CD4-positive, alpha-beta T cell (primary cell): ENCODE data around the gene PIBF1. TPM values are rescaled to one million over a fixed set of nuclear protein-coding genes. Genes with fewer than 3 reads are reported as not detected.

ENCODE experiments used
- ATAC-seq: fragments of 200-7000 bp; cut with Tn5 transposase; one replicate; pipeline ENCODE4 v1.10.0; 2022; ENCODE audit warnings: mild to moderate bottlenecking; ENCODE audit not compliant: poor library complexity
- CTCF ChIA-PET: fragments of 350-600 bp; sonication (Branson Sonifier 250); formaldehyde crosslinking; loops from one replicate; lab custom pipeline; 2021; ENCODE audit warnings: antibody characterized with exemption, inconsistent platforms; lab: Charles Lee
- POLR2A ChIA-PET: fragments of 350-600 bp; sonication (Branson Sonifier 250); formaldehyde crosslinking; loops from one replicate; lab custom pipeline; 2021; ENCODE audit warnings: antibody characterized with exemption, inconsistent platforms; lab: Charles Lee
- DNase-seq, 14 experiments: peaks; one replicate each; pipeline ENCODE4 v3.0.0-alpha.2; 2013 to 2020; ENCODE audit warnings: mixed read lengths in 2 of 14
- H3K27ac ChIP-seq, 2 donors: one replicate each; pipeline versions ENCODE4 v1.5.1 to v1.7.0; 2013; ENCODE audit warnings: low read length in 2 of 2, low read depth in 1 of 2, mild to moderate bottlenecking in 1 of 2
- H3K27me3 ChIP-seq, 2 experiments: 1 replicate in 1 of 2; 2 replicates in 1 of 2; pipeline versions ENCODE4 v1.6.1 to v1.7.0; 2013; ENCODE audit warnings: low read length in 2 of 2, control low read depth in 1 of 2, mild to moderate bottlenecking in 1 of 2, moderate library complexity in 1 of 2; ENCODE audit not compliant: insufficient read depth in 2 of 2, control insufficient read depth in 1 of 2
- H3K36me3 ChIP-seq: one replicate; pipeline ENCODE4 v1.6.1; 2013; ENCODE audit warnings: low read length, control low read depth; ENCODE audit not compliant: insufficient read depth
- H3K4me1 ChIP-seq: one replicate; pipeline ENCODE4 v1.6.1; 2013; ENCODE audit warnings: low read length, control low read depth; ENCODE audit not compliant: insufficient read depth
- H3K4me3 ChIP-seq: one replicate; pipeline ENCODE4 v1.5.1; 2013; ENCODE audit warnings: mild to moderate bottlenecking, low read length, moderate library complexity
- H3K9me3 ChIP-seq, 2 experiments: 1 replicate in 1 of 2; 2 replicates in 1 of 2; pipeline versions ENCODE4 v1.6.1 to v1.7.0; 2013; ENCODE audit warnings: low read length in 2 of 2, mild to moderate bottlenecking in 2 of 2, control low read depth in 1 of 2, moderate library complexity in 1 of 2; ENCODE audit not compliant: control insufficient read depth in 1 of 2, insufficient read depth in 1 of 2
- H3K27ac Mint-ChIP-seq: one replicate; pipeline ENCODE4 v1.8.0; 2020; ENCODE audit warnings: mixed read lengths
- H3K27me3 Mint-ChIP-seq: one replicate; pipeline ENCODE4 v1.8.0; 2021; ENCODE audit warnings: mixed read lengths
- H3K36me3 Mint-ChIP-seq: one replicate; pipeline ENCODE4 v1.8.0; 2021; ENCODE audit warnings: low read depth, mixed read lengths
- H3K4me1 Mint-ChIP-seq: one replicate; pipeline ENCODE4 v1.8.0; 2021; ENCODE audit warnings: low read depth, mixed read lengths
- H3K4me3 Mint-ChIP-seq: one replicate; pipeline ENCODE4 v1.8.0; 2020; ENCODE audit warnings: mild to moderate bottlenecking, mixed read lengths
- H3K9me3 Mint-ChIP-seq: one replicate; pipeline ENCODE4 v1.8.0; 2020; ENCODE audit warnings: mixed read lengths
- CTCF ChIP-seq: fragments of 200-600 bp; IDR thresholded peaks from one replicate; pipeline ENCODE4 v1.8.0; 2022; ENCODE audit warnings: antibody characterized with exemption, mild to moderate bottlenecking
- intact Hi-C, 2 experiments: fragments of 100-400 bp; cut with DNase I in 1 of 2; cut with micrococcal nuclease in 1 of 2; formaldehyde crosslinking; loops; one replicate each; pipeline versions ENCODE4 v1.15.1 to v1.9.0; 2023 to 2025; cut with DNase I, micrococcal nuclease
- total RNA-seq, 174 experiments: library from RNA in 2 of 174; stranded (reverse) in 2 of 174; gene quantifications; one replicate each; pipeline ENCODE4 v1.2.3 and lab custom pipeline; 2021 to 2026

Gene PIBF1
- total RNA-seq, 2 experiments from 2014 or later, result 22.6 to 22.7 TPM

- no peaks in the 10 kb centered on the region for H3K27me3 ChIP-seq
- Mint-ChIP-seq H3K27ac (no peak overlapping the region), H3K36me3 (peaks cover 67% of the 10 kb centered on the region), H3K4me3 (no peak overlapping the region), H3K27me3 (no peaks in the 10 kb centered on the region), H3K4me1 (peaks cover 41% of the 10 kb centered on the region), H3K9me3 (no peaks in the 10 kb centered on the region)
- TF ChIP-seq CTCF, result no peak
- peaks cover 11% of the 10 kb centered on the region for H3K4me1 ChIP-seq
- POLR2A ChIA-PET, result interaction anchor here (0.9 kb wide), 1 partner anchor 10 kb away, joined by 3 read pairs; no protein-coding TSS in a partner anchor
- no peak overlapping the region for H3K27ac ChIP-seq
- CTCF ChIA-PET, result no interaction called here
- intact Hi-C loops, result no loop called here
- no peak overlapping the region for H3K4me3 ChIP-seq
- DNase-seq (no peak), ATAC-seq (no peak)
- peaks cover 0 to 3% of the 10 kb centered on the region in 2 experiments for H3K9me3 ChIP-seq
- peaks cover 29% of the 10 kb centered on the region for H3K36me3 ChIP-seq
These were observed 6.9 kb downstream of the PIBF1 start for GRCh38 chr13:72788831-72789230.

- H3K27ac Mint-ChIP-seq, result no peak overlapping the region
- CTCF ChIA-PET, result interaction anchor here (1.2 kb wide), 1 partner anchor 47 kb away, joined by 3 read pairs; no protein-coding TSS in a partner anchor
- no peak for ATAC-seq
These were observed 10.7 kb downstream of the PIBF1 start for GRCh38 chr13:72792640-72793039.

GRCh38 chr13:72798817-72799216 lies 16.9 kb downstream of the PIBF1 start:
- H3K4me3 Mint-ChIP-seq, result no peak overlapping the region
- Histone ChIP-seq H3K4me3 (no peak overlapping the region), H3K27ac (no peak overlapping the region), H3K9me3 (no peaks in the 10 kb centered on the region), H3K4me1 (no peaks in the 10 kb centered on the region), H3K27me3 (no peaks in the 10 kb centered on the region), H3K36me3 (peaks cover 55% of the 10 kb centered on the region)
- ATAC-seq (no peak), DNase-seq (no peak)
- peaks cover 77% of the 10 kb centered on the region for H3K36me3 Mint-ChIP-seq
- POLR2A ChIA-PET, result no interaction called here
- TF ChIP-seq CTCF, result no peak
- CTCF ChIA-PET, result no interaction called here
- H3K27me3 Mint-ChIP-seq, result no peaks in the 10 kb centered on the region
- intact Hi-C loops, result no loop called here
- H3K4me1 Mint-ChIP-seq, result peaks cover 15% of the 10 kb centered on the region
- no peak overlapping the region for H3K27ac Mint-ChIP-seq
- H3K9me3 Mint-ChIP-seq, result no peaks in the 10 kb centered on the region

More at GRCh38 chr13:72792640-72793039, 10.7 kb downstream of the PIBF1 start:
- Histone ChIP-seq H3K36me3 (peaks cover 48% of the 10 kb centered on the region), H3K4me1 (no peaks in the 10 kb centered on the region), H3K9me3 (peaks cover 0 to 3% of the 10 kb centered on the region in 2 experiments), H3K27me3 (no peaks in the 10 kb centered on the region), H3K4me3 (no peak overlapping the region), H3K27ac (no peak overlapping the region)
- no peak overlapping the region for H3K4me3 Mint-ChIP-seq
- POLR2A ChIA-PET, result interaction anchor here (0.7 kb wide), 1 partner anchor 1537 kb away, joined by 4 read pairs; no protein-coding TSS in a partner anchor
- no peak for DNase-seq
- intact Hi-C loops, result no loop called here
- H3K9me3 Mint-ChIP-seq, result no peaks in the 10 kb centered on the region
- H3K4me1 Mint-ChIP-seq, result peaks cover 28% of the 10 kb centered on the region
- no peaks in the 10 kb centered on the region for H3K27me3 Mint-ChIP-seq
- peaks cover 81% of the 10 kb centered on the region for H3K36me3 Mint-ChIP-seq
- no peak for TF ChIP-seq CTCF
